KMS-11 (cell line): ENCODE results near the gene CMTM7.
A peak's percentile ranks its signal among the peaks of the same experiment; 100 is the strongest.

ENCODE experiments used
- H2AFZ ChIP-seq: fragments of 200-600 bp; sonication (generic); 2 replicates; pipeline ENCODE4 v1.6.1; 2016; ENCODE audit warnings: antibody characterized with exemption, mixed run types, low read depth
- H3K27ac ChIP-seq: fragments of 200-600 bp; sonication (generic); 2 replicates; pipeline ENCODE4 v1.6.1; 2016; ENCODE audit warnings: mild to moderate bottlenecking, mixed run types
- H3K27me3 ChIP-seq: fragments of 200-600 bp; sonication (generic); 2 replicates; pipeline ENCODE4 v1.6.1; 2017; ENCODE audit warnings: mild to moderate bottlenecking, low read depth, mixed run types, moderate library complexity; ENCODE audit not compliant: insufficient read depth
- H3K36me3 ChIP-seq: fragments of 200-600 bp; sonication (generic); 2 replicates; pipeline ENCODE4 v1.6.1; 2017; ENCODE audit warnings: mild to moderate bottlenecking, mixed run types; ENCODE audit not compliant: insufficient read depth
- H3K4me1 ChIP-seq: fragments of 200-600 bp; sonication (generic); 2 replicates; pipeline ENCODE4 v1.6.1; 2016; ENCODE audit warnings: mild to moderate bottlenecking, low read depth, mixed run types; ENCODE audit not compliant: poor library complexity, severe bottlenecking
- H3K4me2 ChIP-seq: fragments of 200-600 bp; sonication (generic); 2 replicates; pipeline ENCODE4 v1.7.0; 2016; ENCODE audit warnings: mild to moderate bottlenecking, mixed run types
- H3K4me3 ChIP-seq: fragments of 200-600 bp; sonication (generic); IDR thresholded peaks from 2 replicates; pipeline ENCODE4 v1.6.1; 2017; ENCODE audit warnings: low read depth, low read length, mixed read lengths; ENCODE audit not compliant: insufficient read depth
- H3K79me2 ChIP-seq: fragments of 200-600 bp; sonication (generic); 2 replicates; pipeline ENCODE4 v1.6.1; 2016; ENCODE audit warnings: low read depth, mixed run types; ENCODE audit not compliant: insufficient read depth
- H3K9ac ChIP-seq: fragments of 200-600 bp; sonication (generic); 2 replicates; pipeline ENCODE4 v1.6.1; 2016; ENCODE audit warnings: mild to moderate bottlenecking, mixed run types
- H4K20me1 ChIP-seq: fragments of 200-600 bp; sonication (generic); 2 replicates; pipeline ENCODE4 v1.6.1; 2016; ENCODE audit warnings: mild to moderate bottlenecking, mixed run types; ENCODE audit not compliant: insufficient read depth
- CTCF ChIP-seq: fragments of 200-600 bp; sonication (generic); conservative IDR thresholded peaks from 2 replicates; pipeline ENCODE4 v1.6.1; 2017; ENCODE audit warnings: low read depth, mild to moderate bottlenecking, antibody characterized with exemption, low read length, moderate library complexity, mixed read lengths

Gene CMTM7

GRCh38 chr3:32411442-32411841, 19.8 kb downstream of the CMTM7 start:
- Histone ChIP-seq H3K79me2 (peaks cover 16% of the 10 kb centered on the region; the same call in 1 of the 2 replicates), H3K4me1 (peaks cover 27% of the 10 kb centered on the region), H3K4me2 (no peak overlapping the region), H3K36me3 (no peaks in the 10 kb centered on the region), H4K20me1 (no peaks in the 10 kb centered on the region), H2AFZ (no peak overlapping the region), H3K4me3 (no peak overlapping the region), H3K27ac (no peak overlapping the region), H3K27me3 (no peaks in the 10 kb centered on the region), H3K9ac (no peak overlapping the region)
- no peak for TF ChIP-seq CTCF

- no peak overlapping the region for H3K27ac ChIP-seq
- H3K4me2 ChIP-seq = peak overlapping the region; percentile 6; the same call in 1 of the 2 replicates
- peaks cover 28% of the 10 kb centered on the region for H3K4me1 ChIP-seq
- no peaks in the 10 kb centered on the region for H3K36me3 ChIP-seq
- H4K20me1 ChIP-seq = no peaks in the 10 kb centered on the region
- H3K4me3 ChIP-seq = no peak overlapping the region
- H3K27me3 ChIP-seq = no peaks in the 10 kb centered on the region
- no peak for TF ChIP-seq CTCF
- peaks cover 30% of the 10 kb centered on the region for H3K79me2 ChIP-seq
- no peak overlapping the region for H2AFZ ChIP-seq
- no peak overlapping the region for H3K9ac ChIP-seq
Measured at GRCh38 chr3:32412887-32413286, 21.2 kb downstream of the CMTM7 start.

GRCh38 chr3:32413845-32414521, 22.3 kb downstream of the CMTM7 start:
- Histone ChIP-seq H3K27ac (no peak overlapping the region), H3K36me3 (no peaks in the 10 kb centered on the region), H3K4me1 (peaks cover 39% of the 10 kb centered on the region), H3K27me3 (no peaks in the 10 kb centered on the region), H3K79me2 (peaks cover 41% of the 10 kb centered on the region), H3K4me3 (no peak overlapping the region), H3K4me2 (no peak overlapping the region), H3K9ac (no peak overlapping the region), H2AFZ (no peak overlapping the region), H4K20me1 (no peaks in the 10 kb centered on the region)
- no peak for TF ChIP-seq CTCF

GRCh38 chr3:32414522-32415202, 23.0 kb downstream of the CMTM7 start:
- H3K27ac ChIP-seq = no peak overlapping the region
- H3K9ac ChIP-seq = no peak overlapping the region
- no peak overlapping the region for H3K4me3 ChIP-seq
- H3K27me3 ChIP-seq = no peaks in the 10 kb centered on the region
- H3K4me2 ChIP-seq = no peak overlapping the region
- no peak for TF ChIP-seq CTCF
- H3K36me3 ChIP-seq = no peaks in the 10 kb centered on the region
- H3K79me2 ChIP-seq = peaks cover 48% of the 10 kb centered on the region
- peaks cover 46% of the 10 kb centered on the region for H3K4me1 ChIP-seq
- no peak overlapping the region for H2AFZ ChIP-seq
- H4K20me1 ChIP-seq = no peaks in the 10 kb centered on the region
